ENCODE results near the gene SPATA17. TPM values are rescaled to one million over a fixed set of nuclear protein-coding genes. Genes with fewer than 3 reads are reported as not detected.
A peak's percentile ranks its signal among the peaks of the same experiment; 100 is the strongest.

Gene SPATA17
- total and polyA plus RNA-seq, 10 of the 15 experiments (the other 5 are each of a cell fraction or from before 2014, with no cell fraction given) = 0.08 to 0.27 (median 0.11) TPM; not detected in 6

- TF ChIP-seq LARP7 (IDR thresholded peaks at IDR 0.05) (peak; percentile 34; the same call in 1 of the 2 replicates), ATF2 (IDR thresholded peaks at IDR 0.05; ENCODE audit: low read length) (0 out of 2 replicates have a peak, but pooled peaks have one; percentile 11), POLR2AphosphoS5 (IDR thresholded peaks at IDR 0.05; ENCODE audit: low read length) (peak; percentile 83), ASH2L (IDR thresholded peaks at IDR 0.05; ENCODE audit: borderline replicate concordance, low read depth) (peak; percentile 73; the same call in 1 of the 2 replicates), ZNF687 (IDR thresholded peaks at IDR 0.05) (no peak; the same call in 1 of the 2 replicates), GABPA (IDR thresholded peaks at IDR 0.05; ENCODE audit: low read depth) (peak; percentile 92), ETV6 (conservative IDR thresholded peaks at IDR 0.05 in 1 of 2, IDR thresholded peaks at IDR 0.05 in 1 of 2; ENCODE audit: borderline replicate concordance in 1 of 2, low read depth in 1 of 2) (no peak), JUNB (IDR thresholded peaks at IDR 0.05) (no peak), MLLT1 (IDR thresholded peaks at IDR 0.05) (peak; percentile 66; the same call in 1 of the 2 replicates), NR2C2 (IDR thresholded peaks at IDR 0.05; ENCODE audit: borderline replicate concordance, control insufficient read depth, insufficient read length, low read depth) (no peak), ZNF592 (IDR thresholded peaks at IDR 0.05) (no peak), CREB1 (IDR thresholded peaks at IDR 0.05; ENCODE audit: low read depth) (peak; percentile 42; the same call in 1 of the 2 replicates), RB1 (IDR thresholded peaks at IDR 0.05; ENCODE audit: borderline replicate concordance) (peak; percentile 47; the same call in 1 of the 2 replicates), MXI1 (IDR thresholded peaks at IDR 0.05; ENCODE audit: low read depth, low read length) (peak; percentile 94), PML (IDR thresholded peaks at IDR 0.05; ENCODE audit: low read length) (0 out of 2 replicates have a peak, but pooled peaks have one; percentile 61)
These were observed at the start of gene SPATA17, which contains the start of gene GPATCH2 (continued) for GRCh38 chr1:217630711-217631591.

Measured in GM12878 (cell line).